ENCODE results near the gene ATG10. TPM values are rescaled to one million over a fixed set of nuclear protein-coding genes. Genes with fewer than 3 reads are reported as not detected.

Gene ATG10
- total RNA-seq, 1 experiment from 2014 or later, result 7.6 TPM

DNA sequence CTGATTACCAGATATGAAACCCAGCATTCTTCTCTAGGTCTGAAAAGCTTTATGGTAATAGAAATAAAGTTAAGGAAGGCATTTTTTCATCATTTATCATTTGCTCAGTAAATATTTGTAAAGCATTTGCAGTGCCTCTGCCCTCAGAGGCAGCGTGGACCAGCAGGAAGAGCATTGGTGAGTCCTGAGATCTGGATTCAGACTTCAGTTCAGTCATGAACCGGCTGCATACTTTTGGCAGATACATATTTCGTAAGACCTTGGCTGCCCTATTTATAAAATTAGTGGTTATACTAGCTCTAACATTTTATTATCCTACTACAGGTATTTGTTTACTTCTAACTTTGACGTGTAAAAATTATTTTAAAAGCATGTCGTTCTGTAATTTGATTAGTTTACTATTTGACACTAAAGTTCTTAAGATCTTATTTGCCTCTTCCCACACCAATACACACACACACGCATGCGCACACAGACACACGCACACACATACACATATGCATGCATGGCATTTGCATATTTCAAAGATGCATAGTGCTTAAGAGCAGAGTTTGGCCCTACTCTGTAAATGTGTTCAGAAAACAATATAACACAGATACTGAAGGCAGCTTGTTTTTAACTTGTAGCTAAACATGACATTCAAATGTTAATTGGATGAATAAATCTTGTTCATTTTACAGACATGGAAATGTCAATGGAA is 204.4 kb downstream of the ATG10 start:
- no peaks in the 10 kb centered on the region for H3K9me3 ChIP-seq (ENCODE audit: control insufficient read depth, low read depth, low read length)
- no peaks in the 10 kb centered on the region for H3K27me3 ChIP-seq (ENCODE audit: insufficient read depth, low read length)
- H3K27ac Mint-ChIP-seq, result no peak overlapping the region
- no peaks in the 10 kb centered on the region for H3K36me3 Mint-ChIP-seq (ENCODE audit: insufficient read depth in 1 of 3, low read depth in 3 of 3)
- TF ChIP-seq, protein P1, sequence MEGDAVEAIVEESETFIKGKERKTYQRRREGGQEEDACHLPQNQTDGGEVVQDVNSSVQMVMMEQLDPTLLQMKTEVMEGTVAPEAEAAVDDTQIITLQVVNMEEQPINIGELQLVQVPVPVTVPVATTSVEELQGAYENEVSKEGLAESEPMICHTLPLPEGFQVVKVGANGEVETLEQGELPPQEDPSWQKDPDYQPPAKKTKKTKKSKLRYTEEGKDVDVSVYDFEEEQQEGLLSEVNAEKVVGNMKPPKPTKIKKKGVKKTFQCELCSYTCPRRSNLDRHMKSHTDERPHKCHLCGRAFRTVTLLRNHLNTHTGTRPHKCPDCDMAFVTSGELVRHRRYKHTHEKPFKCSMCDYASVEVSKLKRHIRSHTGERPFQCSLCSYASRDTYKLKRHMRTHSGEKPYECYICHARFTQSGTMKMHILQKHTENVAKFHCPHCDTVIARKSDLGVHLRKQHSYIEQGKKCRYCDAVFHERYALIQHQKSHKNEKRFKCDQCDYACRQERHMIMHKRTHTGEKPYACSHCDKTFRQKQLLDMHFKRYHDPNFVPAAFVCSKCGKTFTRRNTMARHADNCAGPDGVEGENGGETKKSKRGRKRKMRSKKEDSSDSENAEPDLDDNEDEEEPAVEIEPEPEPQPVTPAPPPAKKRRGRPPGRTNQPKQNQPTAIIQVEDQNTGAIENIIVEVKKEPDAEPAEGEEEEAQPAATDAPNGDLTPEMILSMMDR (conservative IDR thresholded peaks at IDR 0.05), result no peak
- no peaks in the 10 kb centered on the region for H4K20me1 ChIP-seq (ENCODE audit: control insufficient read depth, insufficient read depth, insufficient read length)
- H3K4me1 Mint-ChIP-seq, result peaks cover 2 to 3% of the 10 kb centered on the region in 2 experiments; a peak in 3 of 4 replicates
- H3K56ac ChIP-seq (ENCODE audit: insufficient read length, low read depth, low read length), result no peak overlapping the region
- H3K9me3 Mint-ChIP-seq, result no peaks in the 10 kb centered on the region
- no peaks in the 10 kb centered on the region for H3K79me2 ChIP-seq (ENCODE audit: insufficient read depth, low read length)
- no peak overlapping the region for H4K5ac ChIP-seq (ENCODE audit: insufficient read length, low read depth, low read length)
- no peaks in the 10 kb centered on the region for H3K27me3 Mint-ChIP-seq (ENCODE audit: low read depth)
- H3K14ac ChIP-seq (ENCODE audit: insufficient read depth, low read length), result no peak overlapping the region
- no peak overlapping the region for H2AFZ ChIP-seq (ENCODE audit: low read length)
- no peak overlapping the region for H3K18ac ChIP-seq (ENCODE audit: insufficient read length, low read depth, low read length)
- no peak overlapping the region for H2BK120ac ChIP-seq (ENCODE audit: low read depth, low read length, poor library complexity, severe bottlenecking)
- H2BK15ac ChIP-seq (ENCODE audit: low read depth, low read length), result no peak overlapping the region
- no peak overlapping the region for H2BK5ac ChIP-seq (ENCODE audit: insufficient read length, low read length)
- no peaks in the 10 kb centered on the region for H3K4me1 ChIP-seq (ENCODE audit: insufficient read depth, low read length)
- H4K91ac ChIP-seq (ENCODE audit: insufficient read length, low read depth, low read length), result no peak overlapping the region
- H2BK20ac ChIP-seq (ENCODE audit: low read depth, low read length, poor library complexity, severe bottlenecking), result no peak overlapping the region
- no peak overlapping the region for H3T11ph ChIP-seq (ENCODE audit: low read length)
- WGBS (ENCODE audit: extremely low coverage, insufficient read length, low lambda C conversion rate), result no CpG with 5 or more reads among the region's 8 CpGs
- no peak overlapping the region for H3K9ac ChIP-seq (ENCODE audit: extremely low read depth, insufficient read length, low read length)
- H3K4me2 ChIP-seq (ENCODE audit: insufficient read depth, insufficient read length, low read length), result no peak overlapping the region
- H3K4me3 Mint-ChIP-seq, result no peak overlapping the region
- H4K8ac ChIP-seq (replicated peaks; ENCODE audit: insufficient read length, low read depth, low read length), result no peak overlapping the region
- H3K4ac ChIP-seq (ENCODE audit: low read depth, low read length), result no peak overlapping the region
- no peak overlapping the region for H2AK5ac ChIP-seq (ENCODE audit: insufficient read length, low read length)
- no peaks in the 10 kb centered on the region for H3K23me2 ChIP-seq (ENCODE audit: insufficient read length, low read depth, low read length, poor library complexity, severe bottlenecking)
- H3K27ac ChIP-seq (ENCODE audit: insufficient read length, low read depth, low read length), result no peak overlapping the region
- DNase-seq, result no peak
- no peak overlapping the region for H2BK12ac ChIP-seq (ENCODE audit: insufficient read length, low read depth, low read length)
- H3K23ac ChIP-seq (ENCODE audit: insufficient read length, low read depth, low read length), result no peak overlapping the region
- no peaks in the 10 kb centered on the region for H3K79me1 ChIP-seq (ENCODE audit: insufficient read depth, low read depth, low read length, poor library complexity, severe bottlenecking)

Data from H9 (cell line).